ENCODE results near the gene LRRC18.

LRRC18 gene

DNA sequence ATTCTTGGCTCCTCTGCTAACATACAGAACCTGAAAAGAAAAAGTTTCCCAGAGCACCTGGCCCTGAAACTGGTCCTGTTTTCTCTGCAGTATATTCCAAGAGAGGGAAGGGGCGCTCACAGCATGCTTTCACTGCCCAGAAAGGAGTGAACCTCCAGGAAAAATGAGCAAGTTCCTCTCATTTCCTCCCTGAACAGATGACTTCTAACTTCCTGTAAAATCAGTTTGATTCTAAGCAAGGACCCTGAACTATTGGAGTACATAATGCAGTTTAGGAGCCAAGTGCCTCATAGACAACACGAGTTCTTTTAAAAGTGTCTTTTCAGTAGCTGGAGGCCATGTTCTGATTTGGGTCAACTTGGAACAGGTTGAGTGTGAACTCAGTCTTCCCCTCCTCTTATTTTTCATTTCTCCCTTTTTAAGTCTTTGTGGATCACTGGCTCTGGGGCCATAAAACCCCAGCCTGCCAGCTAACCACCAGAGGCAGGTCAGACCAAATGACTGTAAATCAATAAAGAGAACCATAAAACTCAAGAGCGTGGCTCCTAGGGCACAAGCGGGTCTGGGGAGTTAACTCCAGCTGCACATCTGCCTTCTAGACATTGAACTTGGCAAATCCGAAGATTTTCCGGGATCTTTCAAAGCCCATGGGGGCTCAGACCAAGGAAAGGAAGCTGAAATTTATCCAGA lies 5.9 kb upstream of the LRRC18 start:
- no peak for DNase-seq

- no peak for DNase-seq
These were observed 4.5 kb upstream of the LRRC18 start for GRCh38 chr10:48944171-48944570.

DNA sequence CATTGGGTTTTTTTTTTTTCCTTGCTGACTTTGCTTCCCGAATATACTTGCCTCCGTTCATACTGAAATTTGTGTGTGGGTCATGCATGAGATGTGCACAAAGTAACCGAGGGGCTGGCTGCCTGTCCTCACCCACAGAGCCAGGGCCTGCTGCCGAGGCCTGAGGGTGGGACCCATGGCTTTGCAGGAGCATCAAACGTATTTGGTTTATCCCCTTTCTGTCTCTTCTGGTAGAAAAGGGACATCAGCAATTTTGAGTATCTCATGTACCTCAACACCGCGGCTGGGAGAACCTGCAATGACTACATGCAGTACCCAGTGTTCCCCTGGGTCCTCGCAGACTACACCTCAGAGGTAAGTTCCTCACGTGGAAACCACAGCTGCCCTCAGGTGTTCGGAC lies 3.5 kb upstream of the LRRC18 start:
- DNase-seq, result no peak

DNA sequence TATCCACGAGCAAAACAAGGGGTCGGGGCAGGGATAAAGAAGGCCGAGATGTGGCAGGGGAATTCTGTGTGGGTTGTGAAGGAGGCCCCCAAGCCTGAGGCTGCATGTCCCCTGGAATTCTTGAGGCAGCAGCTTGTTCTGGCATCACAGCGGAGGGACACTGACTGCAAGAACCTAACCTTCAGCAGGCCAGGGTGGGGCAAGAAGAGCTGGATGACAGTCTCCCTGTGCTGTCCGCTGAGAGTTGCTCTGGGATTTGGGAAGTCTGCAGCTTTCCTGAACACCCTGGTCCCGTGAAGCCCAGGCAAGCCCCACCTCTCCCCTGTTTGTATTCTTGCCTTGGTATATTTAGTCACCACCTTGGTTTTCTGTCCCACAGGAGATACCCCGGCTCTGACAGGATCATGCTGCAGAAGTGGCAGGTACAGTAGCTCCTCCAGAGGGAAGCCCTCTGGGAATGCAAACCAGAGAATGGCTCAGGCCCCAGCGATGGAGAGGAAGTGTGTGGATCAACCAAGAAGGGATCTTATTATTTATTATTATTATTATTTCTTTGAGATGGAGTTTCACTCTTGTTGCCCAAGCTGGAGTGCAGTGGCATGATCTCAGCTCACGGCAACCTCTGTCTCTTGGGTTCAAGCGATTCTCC lies 1.9 kb upstream of the LRRC18 start:
- no peak for DNase-seq

DNA sequence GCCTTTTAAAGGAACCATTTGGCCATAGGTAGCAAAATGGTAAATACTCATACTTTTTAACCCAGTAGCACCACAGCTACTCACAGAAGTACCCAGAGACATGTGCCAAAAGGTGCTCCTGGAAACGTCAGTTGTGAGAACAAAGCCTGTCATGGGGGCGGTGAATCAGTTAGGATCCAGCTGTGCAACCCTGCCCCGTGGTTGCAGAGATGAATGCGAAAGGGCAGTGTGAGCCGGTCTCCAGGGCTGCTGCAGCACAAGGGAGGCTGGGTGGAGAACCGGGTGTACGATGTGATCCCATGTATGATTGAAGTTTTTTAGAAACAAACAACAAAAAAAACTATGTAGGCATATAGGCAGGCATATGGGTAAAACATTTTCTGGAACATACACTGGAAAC lies 1.3 kb upstream of the LRRC18 start:
- DNase-seq, result no peak

GRCh38 chr10:48940372-48940771 lies 732 bp upstream of the LRRC18 start:
- DNase-seq, result no peak

DNA sequence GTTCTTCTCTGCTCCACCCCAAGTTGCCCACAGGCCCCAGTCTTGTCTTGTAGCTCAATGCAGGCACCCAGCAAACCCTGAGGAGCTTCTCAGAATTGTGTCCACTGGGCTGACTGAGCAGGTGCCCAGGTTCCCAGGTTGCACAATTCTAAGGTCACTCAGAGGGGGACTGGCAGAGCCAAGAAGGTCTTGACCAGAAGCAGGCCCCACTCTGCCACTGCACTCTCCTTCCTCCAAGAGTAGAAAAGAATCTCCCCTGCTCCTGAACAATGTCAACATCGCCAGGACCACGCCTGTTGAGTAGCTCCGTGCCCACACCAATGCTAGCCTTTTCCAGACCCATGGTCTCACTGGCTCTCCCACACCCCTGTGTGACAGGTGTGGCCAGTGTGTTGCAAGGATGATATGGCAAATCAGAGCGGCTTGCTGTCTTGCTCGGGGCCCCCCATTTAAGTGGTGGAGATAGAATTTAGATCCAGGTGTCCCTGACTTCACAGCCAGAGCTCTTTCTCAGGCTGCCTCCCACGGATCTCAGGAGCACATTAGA lies 577 bp downstream of the LRRC18 start:
- DNase-seq, result no peak

DNA sequence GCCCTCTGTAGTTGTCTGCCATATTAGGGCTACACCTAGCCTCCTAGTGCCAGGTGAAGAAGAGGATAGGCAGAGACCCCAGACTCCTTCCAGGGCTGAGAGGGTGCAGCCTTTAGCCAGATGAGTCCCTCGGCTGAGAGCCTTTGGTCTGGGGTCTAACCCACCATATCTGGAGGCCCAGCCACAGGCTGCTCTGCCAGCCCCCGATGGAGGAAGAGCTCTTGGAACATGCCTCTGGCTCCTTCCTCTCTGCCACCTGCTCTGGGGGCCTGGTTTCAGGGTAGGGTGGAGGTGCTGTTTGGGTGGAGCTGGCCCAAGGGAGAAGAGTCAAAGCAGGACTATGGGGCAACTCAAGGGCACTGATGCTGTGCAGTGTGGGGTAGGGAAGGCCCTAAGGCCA lies 1.4 kb downstream of the LRRC18 start:
- DNase-seq, result no peak

DNA sequence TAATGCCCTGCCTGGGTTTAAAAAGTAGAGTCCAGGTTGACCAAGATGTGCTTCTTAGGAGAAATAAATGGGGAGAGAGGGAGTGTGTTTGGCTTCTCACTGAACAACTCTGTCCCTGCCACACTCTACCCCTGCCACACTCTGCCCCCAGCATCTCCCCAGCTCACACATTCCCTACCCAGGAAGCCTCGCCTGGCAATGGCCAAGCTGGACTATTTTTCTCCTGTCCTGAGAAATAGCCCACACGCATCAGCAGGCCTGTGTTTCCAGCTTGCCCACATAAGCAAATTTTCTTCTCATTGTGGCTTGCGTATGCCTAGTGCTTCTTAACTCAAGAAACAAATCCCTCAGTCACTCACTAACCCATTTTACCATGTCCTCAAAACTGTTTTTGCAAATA lies 1.8 kb downstream of the LRRC18 start:
- no peak for DNase-seq

GRCh38 chr10:48935577-48935976 lies 4.1 kb downstream of the LRRC18 start:
- no peak for DNase-seq

GRCh38 chr10:48934672-48935501 lies 4.8 kb downstream of the LRRC18 start:
- DNase-seq, result no peak

DNA sequence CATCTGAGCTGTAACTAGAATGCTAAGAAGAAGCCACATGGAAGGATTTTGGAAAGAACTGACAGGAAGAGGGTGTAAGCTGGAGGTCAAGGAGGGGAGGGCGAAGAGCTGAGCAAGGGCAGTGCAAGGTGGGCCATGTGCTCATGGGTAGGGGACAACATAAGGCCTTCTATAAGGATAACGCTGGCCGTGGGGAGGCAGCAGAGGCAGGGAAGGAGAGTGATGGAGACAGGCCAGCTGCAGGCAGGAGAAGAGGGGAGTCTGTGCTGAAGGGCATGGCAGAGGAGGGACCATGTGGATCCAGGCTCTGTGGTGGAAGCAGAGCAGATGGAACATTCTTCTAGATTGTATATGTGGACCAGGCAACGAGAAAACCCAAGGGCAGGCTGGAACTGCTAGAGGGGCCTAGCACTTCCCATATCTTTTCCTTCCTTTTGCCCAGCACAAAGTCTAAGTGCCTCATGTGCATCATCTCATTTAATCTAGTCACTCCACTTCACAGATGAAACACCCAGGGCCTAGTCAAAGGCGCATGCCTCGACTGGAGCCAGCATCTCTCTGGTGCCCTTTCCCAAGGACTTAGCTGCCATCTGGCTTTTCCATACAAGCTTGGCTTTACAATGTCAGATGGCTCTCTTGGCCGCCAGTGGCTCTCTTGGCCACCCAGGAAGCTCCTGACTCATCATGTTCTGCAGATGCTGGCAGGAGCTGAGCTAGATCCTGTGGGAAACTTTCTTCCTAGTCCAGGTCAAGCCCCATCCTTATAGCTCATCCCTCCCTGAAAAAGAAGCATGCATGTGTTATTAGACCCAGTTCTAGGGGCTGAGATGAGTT lies 6.6 kb downstream of the LRRC18 start:
- no peak for DNase-seq

DNA sequence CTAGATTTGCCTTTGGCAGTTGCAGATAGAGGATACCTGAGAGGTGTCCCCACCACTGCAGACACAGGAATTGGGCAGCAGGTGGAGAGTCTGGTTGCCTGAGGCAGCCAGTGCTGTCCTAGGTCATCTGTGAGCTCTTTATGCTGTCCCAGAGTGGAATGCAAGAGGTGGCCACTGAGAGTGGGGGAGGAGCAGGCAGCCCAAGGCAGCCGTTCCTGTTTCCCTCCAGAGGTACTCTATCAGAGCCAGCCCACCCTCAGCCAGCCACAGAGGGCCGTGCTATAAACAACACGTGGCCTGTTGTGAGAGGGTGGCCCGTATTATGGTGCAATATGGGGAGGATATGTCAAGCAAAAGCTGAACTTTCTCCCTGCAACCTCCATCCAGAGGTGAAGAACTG lies 8.5 kb downstream of the LRRC18 start:
- DNase-seq, result no peak

DNA sequence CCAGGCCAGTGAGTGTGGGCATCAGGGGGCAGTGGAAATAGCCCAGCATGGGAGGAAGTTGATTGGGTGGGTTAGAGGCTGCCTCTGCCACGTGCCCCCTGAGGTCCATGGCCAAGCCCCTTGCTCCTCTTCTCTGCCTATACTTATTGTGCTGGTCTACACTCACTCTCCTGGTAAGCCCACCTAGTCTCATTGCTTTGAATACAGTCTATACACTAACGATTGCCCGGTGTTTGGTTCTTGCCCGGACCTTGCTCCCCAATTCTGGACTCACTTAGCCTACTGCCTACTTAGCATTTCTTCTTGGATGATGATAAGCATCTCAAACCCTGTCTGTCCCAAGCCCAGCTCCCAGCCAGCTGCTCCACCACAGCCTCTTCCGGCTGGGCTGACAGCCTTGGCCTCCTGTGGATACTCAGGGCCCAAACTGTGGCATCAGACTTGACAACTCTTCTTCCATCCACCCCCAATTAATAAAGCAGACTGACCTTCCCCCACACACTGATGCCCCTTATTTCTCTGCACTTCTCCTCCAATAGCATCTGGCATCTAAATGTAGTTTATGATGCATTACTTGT lies 10.1 kb downstream of the LRRC18 start:
- DNase-seq, result no peak

- DNase-seq, result no peak
These were observed 12.7 kb downstream of the LRRC18 start for GRCh38 chr10:48926764-48927540.

GRCh38 chr10:48926255-48926654 lies 13.4 kb downstream of the LRRC18 start:
- DNase-seq, result no peak

GRCh38 chr10:48924988-48925387 lies 14.7 kb downstream of the LRRC18 start:
- no peak for DNase-seq

DNA sequence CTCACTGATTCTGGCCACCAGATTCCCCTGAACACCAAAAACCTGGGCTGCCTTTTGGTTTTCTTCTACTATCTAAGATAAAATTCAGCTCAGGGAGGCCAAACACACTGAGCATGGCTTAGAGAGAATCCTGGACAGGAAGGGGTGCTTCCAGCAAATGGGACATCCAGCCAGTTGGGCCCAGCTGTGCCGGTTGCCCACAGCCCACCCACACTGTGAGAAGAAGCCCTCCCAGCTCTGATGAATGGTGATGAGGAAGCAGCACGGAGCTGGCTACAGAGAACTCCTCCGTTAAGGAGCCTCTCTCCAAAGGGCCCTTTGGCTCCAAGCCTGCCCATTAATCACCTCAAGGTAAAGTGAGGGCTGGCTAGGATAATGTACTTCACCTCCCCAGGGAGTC lies 15.9 kb downstream of the LRRC18 start:
- DNase-seq, result no peak

DNA sequence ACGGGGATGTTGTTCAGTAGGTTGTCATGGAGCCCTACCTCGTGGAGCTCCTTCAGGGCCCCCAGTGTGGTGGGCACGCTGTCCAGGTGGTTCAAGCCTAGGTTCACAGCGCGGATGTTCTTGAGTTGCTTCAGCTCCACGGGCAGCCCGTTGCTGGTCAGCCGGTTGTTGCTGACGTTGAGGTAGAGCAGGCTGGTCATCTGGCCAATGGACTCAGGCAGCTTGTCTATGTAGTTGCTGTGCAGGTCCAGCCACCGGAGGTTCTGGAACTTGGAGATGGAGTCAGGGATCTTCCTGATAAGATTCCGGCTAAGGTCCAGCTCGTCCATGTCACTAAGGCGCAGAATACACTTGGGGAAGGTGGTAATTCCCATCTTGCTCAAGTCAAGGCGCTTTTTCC lies 26.0 kb downstream of the LRRC18 start:
- DNase-seq, result no peak

DNA sequence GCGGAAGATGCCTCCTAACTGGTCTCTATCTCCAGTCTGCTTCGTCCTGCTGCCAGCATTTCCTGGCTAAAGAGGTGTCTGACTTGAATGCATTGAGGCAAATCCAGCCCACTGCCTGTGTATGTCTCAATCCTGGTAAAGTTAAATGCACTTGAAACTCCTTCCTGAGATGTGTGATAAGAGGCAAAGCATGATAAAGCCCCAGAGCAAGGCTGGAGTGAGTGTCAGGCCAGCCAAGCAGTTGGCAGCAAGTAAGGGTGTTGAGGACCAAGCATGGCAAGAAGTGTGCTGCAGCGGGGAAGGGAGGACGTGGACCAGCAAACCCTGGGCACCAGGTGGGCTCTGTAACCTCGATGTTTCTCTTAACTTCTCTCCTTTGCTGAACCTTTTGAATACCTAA lies 29.1 kb downstream of the LRRC18 start:
- DNase-seq, result no peak

DNA sequence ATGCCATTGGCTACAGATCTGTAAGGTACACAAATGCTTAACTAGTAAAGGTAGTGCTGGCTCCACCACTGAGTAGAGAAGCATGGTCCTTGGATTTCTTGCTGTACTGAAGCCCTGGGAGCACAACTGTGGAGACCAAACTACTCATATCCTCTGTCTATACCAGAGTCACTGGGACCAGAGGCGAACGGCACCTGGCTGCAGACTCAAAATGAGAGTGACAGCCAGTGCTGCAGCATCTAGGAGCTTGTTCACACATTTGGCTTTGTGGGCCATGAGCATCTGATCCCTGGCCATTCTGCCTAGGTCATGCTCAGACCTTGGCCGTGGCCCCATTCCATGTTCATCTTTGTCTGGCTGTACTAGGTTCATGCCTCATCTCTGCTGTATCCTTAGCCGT lies 31.9 kb downstream of the LRRC18 start:
- no peak for DNase-seq

- DNase-seq, result no peak
These were observed 32.8 kb downstream of the LRRC18 start for GRCh38 chr10:48906841-48907240.

All from NCI-H187 treated with DMSO at 0.1 percent for 48 hours (cell line).